Memory B cell (primary cell): ENCODE measurements around the gene TNRC6C.
A peak's percentile ranks its signal among the peaks of the same experiment; 100 is the strongest.
"Not testable (repeated sequence)": the region's sequence is repeated elsewhere in the genome, so short reads cannot be mapped to it uniquely, and the experiment has no call there.

ENCODE experiments used
- ATAC-seq: fragments of 150-1000 bp; cut with Tn5 transposase; 2 replicates; pipeline ENCODE4 v1.10.0; 2021; ENCODE audit warnings: low read depth, mild to moderate bottlenecking, moderate library complexity
- DNase-seq, 2 donors: peaks; one replicate each; pipeline ENCODE4 v3.0.0; 2022; ENCODE audit warnings: low spot score in 2 of 2
- H3K27ac Mint-ChIP-seq: one replicate; pipeline ENCODE4 v1.8.0; 2022; ENCODE audit warnings: mild to moderate bottlenecking, moderate library complexity, mixed read lengths
- H3K27me3 Mint-ChIP-seq: one replicate; pipeline ENCODE4 v1.8.0; 2022; ENCODE audit warnings: mixed read lengths
- H3K36me3 Mint-ChIP-seq: one replicate; pipeline ENCODE4 v1.8.0; 2022; ENCODE audit warnings: mild to moderate bottlenecking, mixed read lengths
- H3K4me1 Mint-ChIP-seq: one replicate; pipeline ENCODE4 v1.8.0; 2022; ENCODE audit warnings: mixed read lengths
- H3K4me3 Mint-ChIP-seq: one replicate; pipeline ENCODE4 v1.8.0; 2022; ENCODE audit warnings: mild to moderate bottlenecking, moderate library complexity, mixed read lengths
- H3K9me3 Mint-ChIP-seq: one replicate; pipeline ENCODE4 v1.8.0; 2022; ENCODE audit warnings: mixed read lengths

TNRC6C gene

DNA sequence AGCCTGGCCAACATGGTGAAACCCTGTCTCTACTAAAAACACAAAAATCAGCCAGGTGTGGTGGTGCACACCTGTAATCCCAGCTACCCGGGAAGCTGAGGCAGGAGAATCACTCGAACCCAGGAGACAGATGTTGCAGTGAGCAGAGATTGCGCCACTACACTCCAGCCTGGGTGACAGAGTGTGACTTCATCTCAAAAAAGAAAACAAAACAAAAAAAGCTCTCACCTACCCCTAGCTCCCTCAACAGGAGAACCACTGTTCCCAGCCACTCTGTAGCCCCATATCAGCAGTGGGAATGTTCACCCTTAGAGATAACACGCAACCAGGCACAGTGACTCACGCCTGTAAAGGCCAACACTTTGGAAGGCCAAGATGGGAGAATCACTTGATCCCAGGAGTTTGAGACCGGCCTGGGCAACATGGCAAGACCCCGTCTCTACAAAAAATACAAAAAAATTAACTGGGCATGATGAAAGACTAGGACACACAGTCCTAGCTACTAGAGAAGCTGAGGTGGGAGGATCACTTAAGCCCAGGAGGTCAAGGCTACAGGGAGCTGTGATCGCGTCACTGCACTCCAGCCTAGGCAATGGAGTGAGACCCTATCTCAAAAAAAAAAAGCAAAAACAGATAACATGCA is 177.5 kb downstream of the TNRC6C start:
- Mint-ChIP-seq H3K9me3 (no peaks in the 10 kb centered on the region), H3K4me1 (peaks cover 60% of the 10 kb centered on the region), H3K36me3 (peaks cover 31% of the 10 kb centered on the region), H3K27me3 (no peaks in the 10 kb centered on the region), H3K4me3 (no peak overlapping the region), H3K27ac (peak overlapping the region; percentile 62)
- ATAC-seq = no peak
- DNase-seq = no peak

DNA sequence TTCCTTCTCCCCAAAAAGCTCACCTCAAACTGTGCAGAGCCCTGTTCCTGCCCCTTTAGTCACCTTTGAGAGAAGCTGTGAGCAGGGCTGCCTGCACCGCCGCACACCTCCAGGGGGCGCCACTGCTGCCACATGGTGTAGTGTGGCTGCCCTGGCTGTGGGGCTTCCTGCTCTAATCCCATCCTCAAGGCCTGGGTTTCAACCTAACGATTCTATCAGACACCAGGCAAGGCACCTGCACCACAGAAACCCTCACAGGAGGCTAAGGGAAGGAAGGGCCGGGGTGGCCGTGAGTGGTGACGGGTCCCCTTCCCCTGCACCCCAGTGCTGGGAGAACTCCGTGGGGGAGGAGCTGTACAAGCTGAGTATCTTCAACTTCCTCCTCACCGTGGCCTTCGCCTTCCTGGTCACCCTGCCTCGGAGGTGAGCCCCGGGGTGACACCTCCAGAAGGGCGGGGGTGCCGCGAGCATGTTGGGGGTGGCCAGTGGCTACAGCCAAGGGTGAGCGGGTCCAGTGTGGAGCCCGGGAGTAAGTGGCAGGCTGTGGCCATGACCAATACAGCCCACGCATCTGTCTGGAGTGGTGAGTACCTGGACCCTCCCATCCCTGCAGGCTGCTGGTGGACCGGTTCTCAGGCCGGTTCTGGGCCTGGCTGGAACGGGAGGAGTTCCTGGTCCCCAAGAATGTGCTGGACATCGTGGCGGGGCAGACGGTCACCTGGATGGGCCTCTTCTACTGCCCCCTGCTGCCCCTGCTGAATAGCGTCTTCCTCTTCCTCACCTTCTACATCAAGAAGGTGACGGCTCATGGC is 179.1 kb downstream of the TNRC6C start:
- Mint-ChIP-seq H3K36me3 (peaks cover 29% of the 10 kb centered on the region), H3K9me3 (no peaks in the 10 kb centered on the region), H3K27me3 (no peaks in the 10 kb centered on the region), H3K4me1 (peaks cover 62% of the 10 kb centered on the region), H3K4me3 (peak overlapping the region; percentile 65), H3K27ac (peak overlapping the region; percentile 88)
- no peak for DNase-seq
- peak; percentile 13 for ATAC-seq

DNA sequence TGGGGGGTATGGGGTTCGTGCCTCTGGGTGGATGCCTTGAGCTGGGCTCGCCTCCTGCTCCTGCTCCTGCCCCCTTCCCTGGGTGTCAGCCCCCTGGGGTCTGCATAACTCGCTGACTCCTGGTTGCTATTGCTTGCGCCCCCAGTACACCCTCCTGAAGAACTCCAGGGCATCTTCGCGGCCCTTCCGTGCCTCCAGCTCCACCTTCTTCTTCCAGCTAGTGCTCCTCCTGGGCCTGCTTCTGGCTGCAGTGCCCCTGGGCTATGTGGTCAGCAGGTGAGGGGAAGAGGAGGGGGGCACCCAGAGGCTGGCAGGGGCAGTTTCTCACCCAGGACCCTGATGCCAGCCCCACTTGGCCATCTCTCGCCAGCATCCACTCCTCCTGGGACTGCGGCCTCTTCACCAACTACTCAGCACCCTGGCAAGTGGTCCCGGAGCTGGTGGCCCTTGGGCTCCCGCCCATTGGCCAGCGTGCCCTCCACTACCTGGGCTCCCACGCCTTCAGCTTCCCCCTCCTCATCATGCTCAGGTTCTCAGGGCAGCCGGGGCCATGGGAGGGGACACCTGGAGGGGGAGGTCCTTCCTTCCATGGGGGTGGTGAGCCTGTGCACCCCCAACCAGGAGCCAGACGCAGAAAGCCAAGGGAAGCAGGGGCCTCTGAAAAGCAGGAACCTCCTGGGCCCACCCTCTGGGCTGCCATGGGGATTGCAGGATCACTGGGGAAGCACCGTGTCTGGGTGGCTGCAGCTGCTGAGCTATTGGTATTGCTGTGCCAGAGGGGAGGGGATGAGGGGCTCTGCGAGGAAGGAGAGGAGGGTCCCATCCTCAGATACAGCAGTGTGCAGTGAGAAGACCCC is 179.9 kb downstream of the TNRC6C start:
- Mint-ChIP-seq H3K4me1 (peaks cover 58% of the 10 kb centered on the region), H3K4me3 (peak overlapping the region; percentile 65), H3K27ac (peak overlapping the region; percentile 88), H3K27me3 (no peaks in the 10 kb centered on the region), H3K9me3 (no peaks in the 10 kb centered on the region), H3K36me3 (peaks cover 27% of the 10 kb centered on the region)
- DNase-seq (no peak), ATAC-seq (no peak)

DNA sequence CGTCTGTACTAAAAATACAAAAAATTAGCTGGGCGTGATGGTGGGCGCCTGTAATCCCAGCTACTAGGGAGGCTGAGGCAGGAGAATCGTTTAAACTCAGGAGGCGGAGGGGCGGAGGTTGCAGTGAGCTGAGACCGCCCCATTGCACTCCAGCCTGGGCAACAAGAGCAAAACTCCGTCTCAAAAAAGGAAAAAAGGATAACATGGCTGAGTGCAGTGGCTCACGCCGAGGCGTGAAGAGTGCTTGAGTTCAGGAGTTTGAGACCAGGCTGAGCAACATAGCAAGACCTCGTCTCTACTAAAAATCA is 181.3 kb downstream of the TNRC6C start:
- H3K36me3 Mint-ChIP-seq = peaks cover 22% of the 10 kb centered on the region

DNA sequence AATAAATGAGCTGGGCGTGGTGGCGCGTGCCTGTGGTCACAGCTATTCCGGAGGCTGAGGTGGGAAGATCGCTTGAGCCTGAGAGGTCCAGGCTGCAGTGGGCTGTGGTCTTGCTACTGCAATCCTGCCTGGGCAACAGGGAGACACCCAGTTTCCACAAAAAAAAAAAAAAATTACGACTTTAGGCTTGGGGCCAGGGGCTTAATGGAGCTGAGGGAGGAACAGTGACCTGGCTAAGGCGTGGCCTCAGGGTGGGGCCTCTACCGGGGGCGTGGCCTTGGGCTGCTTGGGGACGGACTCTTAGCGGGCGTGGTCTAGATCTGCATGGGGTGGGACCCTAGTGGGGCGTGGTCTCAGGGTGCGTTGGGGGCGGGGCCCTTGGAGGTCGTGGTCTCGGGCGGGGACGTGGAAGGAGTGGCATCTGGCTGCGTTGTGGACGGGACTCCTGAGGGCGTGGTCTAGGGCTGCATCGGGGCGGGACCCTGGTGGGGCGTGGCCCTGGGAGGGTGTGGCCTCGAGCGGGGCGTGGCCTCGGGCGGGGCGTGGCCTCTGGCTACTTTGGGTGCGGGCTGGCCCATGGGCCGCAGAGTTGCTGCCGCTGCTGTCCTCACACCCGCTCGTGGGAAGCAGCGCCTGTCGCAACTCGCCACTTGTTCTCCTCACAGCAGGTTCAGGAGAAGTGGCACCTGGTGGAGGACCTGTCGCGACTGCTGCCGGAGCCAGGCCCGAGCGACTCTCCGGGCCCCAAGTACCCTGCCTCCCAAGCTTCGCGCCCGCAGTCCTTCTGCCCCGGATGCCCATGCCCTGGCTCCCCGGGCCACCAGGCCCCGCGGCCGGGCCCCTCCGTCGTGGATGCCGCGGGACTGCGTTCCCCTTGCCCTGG is 181.9 kb downstream of the TNRC6C start:
- ATAC-seq = peak; percentile 85
- no peaks in the 10 kb centered on the region for H3K9me3 Mint-ChIP-seq
- H3K4me1 Mint-ChIP-seq = peaks cover 59% of the 10 kb centered on the region
- peak overlapping the region; percentile 12 for H3K4me3 Mint-ChIP-seq
- DNase-seq = peak; percentile 93 to 96
- H3K36me3 Mint-ChIP-seq = peaks cover 21% of the 10 kb centered on the region
- no peaks in the 10 kb centered on the region for H3K27me3 Mint-ChIP-seq
- peak overlapping the region; percentile 60 for H3K27ac Mint-ChIP-seq

More for the DNA sequence above, 181.3 kb downstream of the TNRC6C start:
- H3K4me3 Mint-ChIP-seq, ATAC-seq, DNase-seq, H3K9me3 Mint-ChIP-seq, H3K27me3 Mint-ChIP-seq: not testable (repeated sequence)
- Mint-ChIP-seq H3K27ac (peak overlapping the region; percentile 60), H3K4me1 (peaks cover 60% of the 10 kb centered on the region)

DNA sequence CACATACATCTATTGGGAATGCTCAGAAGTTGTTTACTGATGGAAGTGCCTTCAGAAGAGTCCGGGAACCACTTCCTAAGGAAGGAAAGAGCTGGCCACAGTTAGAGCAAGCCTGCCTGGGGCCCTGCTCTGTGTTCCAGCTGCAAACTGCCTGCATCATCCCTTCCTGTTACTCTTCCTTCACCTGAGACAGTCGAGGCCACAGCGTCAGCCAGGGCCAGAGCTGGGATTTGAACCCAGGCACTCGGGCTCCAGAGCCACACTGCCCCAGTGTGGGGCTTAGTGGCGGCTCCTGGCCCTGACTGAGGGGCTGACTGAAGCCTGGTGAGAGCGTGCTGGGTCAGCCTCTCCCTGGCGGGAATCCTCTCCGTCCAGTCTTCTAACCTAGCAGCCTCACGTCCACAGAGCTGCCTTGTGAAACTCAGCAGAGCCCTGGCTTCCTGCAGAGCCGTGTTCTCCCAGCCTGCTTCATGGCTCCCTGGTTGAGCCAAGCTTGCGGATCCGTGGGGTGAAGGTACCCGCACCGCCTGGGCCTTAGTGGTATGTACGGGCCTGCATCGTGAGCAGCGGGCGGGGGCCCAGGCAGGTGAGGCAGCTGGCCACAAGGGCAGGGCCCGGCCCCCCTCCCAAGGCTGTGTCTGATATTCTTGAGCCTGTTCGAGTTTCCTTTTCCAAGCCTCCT is 183.1 kb downstream of the TNRC6C start:
- Mint-ChIP-seq H3K9me3 (no peaks in the 10 kb centered on the region), H3K27me3 (no peaks in the 10 kb centered on the region), H3K27ac (peak overlapping the region; percentile 11), H3K4me3 (no peak overlapping the region), H3K4me1 (peaks cover 56% of the 10 kb centered on the region), H3K36me3 (peaks cover 14% of the 10 kb centered on the region)
- DNase-seq (no peak), ATAC-seq (no peak)

DNA sequence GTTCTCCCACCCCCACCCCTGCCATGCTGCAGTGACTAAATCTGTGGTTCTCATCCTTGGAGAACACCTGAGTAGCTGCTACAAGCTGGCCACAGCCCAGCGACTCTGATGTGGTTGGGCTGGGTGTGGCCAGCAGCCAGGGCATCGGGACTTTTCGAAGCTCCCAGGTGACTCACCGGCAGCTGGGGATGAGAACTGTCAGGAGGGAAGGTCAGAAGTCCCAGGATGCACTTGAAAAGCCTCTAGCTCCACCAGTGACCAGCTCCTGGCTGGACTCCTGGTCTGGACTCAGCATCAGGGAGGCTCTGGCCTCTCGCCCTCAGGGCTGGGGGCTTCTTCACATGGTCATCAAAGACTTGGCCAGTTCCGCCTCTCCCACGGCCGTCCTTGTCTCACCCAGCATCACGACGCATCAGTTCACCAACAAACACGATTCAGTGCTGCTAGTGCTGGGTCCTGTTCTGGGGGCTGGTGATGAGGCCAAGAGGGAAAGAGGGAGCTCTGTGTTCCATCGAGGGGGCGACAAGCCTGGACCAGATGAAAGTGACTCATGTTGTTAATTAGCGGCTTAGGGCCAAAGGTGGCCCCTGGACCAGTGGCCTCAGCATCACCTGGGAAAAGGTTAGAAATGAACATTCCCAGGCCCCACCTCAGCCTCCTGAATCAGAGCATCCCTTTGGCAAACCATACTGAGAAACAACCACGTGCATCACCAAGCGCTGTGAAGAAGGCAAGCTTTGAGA is 183.8 kb downstream of the TNRC6C start:
- Mint-ChIP-seq H3K4me1 (peaks cover 59% of the 10 kb centered on the region), H3K27me3 (no peaks in the 10 kb centered on the region), H3K27ac (no peak overlapping the region), H3K9me3 (no peaks in the 10 kb centered on the region), H3K4me3 (no peak overlapping the region), H3K36me3 (peaks cover 13% of the 10 kb centered on the region)
- ATAC-seq = no peak
- no peak for DNase-seq

DNA sequence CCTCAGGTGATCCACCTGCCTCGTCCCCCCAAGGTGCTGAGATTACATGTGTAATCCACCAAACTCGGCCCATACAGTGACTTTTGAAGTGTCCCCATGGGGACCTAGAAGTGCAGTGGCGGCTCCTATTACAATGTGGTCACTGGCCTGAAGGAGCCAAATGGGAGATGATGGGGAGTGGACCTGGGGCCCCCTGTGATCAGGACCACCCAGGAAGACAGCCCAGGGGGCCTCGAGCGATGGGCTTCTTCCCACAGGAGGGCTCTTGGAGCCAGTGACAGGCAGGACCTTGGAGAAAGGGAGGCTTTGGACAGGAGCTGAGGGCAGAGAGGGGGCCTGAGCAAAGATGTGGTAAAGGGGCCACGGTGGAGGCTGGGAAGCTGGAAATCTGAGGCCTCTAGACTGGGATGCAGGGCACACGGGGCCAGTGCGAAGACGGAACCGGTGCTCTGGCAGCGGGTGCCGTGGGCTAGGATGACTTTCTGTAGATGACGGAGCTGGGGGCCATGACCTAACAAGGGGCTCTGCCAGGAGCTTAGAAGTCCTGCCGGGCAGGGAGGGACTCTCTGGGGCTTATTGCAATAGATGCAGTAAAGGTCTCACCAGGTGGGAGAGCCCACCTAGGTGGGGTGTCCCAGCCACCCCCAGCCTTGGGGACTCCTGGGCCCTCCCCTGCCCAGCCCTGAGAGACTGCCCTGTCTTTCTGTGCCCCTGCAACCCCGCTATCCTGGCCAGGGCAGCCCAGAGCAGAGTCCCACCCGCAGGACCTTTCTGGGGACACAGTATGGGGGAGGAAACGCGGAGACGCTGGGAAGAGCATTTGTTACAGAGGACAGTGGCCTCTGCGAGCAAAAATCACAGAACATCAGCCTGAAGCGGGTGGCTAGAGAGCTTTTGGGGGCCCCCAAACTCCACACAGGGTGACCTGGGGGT is 185.0 kb downstream of the TNRC6C start:
- H3K4me3 Mint-ChIP-seq = no peak overlapping the region
- H3K27ac Mint-ChIP-seq = peak overlapping the region; percentile 86

DNA sequence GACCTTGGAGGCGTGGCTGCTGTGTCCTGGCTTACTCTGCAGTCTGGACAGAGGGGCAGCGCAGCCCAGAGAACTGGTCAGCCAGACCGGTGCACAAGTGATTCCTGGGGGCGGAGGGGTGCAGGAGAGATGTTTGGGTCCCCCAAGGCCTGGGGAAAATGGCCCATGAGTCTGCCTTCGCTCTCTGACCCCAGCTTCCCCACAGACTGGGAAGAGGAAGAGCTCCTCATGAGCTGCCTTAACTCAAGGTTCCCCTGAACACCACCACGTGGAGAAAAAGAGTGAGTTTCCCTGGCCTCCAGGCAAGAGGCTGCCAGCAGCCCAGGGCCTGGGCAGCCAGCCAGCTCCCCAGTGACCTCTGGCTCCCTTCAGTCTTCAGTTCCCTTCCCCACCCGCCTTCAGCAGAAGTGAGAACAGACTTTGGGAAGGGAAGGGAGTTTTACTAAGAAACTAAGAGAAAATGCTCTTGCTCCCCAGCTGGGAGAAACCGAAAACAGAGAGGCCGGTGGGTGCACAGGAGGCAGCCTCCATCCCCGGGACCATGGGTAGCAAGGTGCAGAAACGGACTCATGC is 185.7 kb downstream of the TNRC6C start:
- Mint-ChIP-seq H3K36me3 (peaks cover 6% of the 10 kb centered on the region), H3K9me3 (no peaks in the 10 kb centered on the region), H3K27me3 (no peaks in the 10 kb centered on the region), H3K4me3 (no peak overlapping the region), H3K4me1 (peaks cover 54% of the 10 kb centered on the region), H3K27ac (peak overlapping the region; percentile 86)
- ATAC-seq = no peak
- no peak for DNase-seq

More for the DNA sequence above, 185.0 kb downstream of the TNRC6C start:
- peaks cover 10% of the 10 kb centered on the region for H3K36me3 Mint-ChIP-seq
- H3K27me3 Mint-ChIP-seq = no peaks in the 10 kb centered on the region
- DNase-seq (no peak), ATAC-seq (no peak)
- H3K9me3 Mint-ChIP-seq = no peaks in the 10 kb centered on the region
- H3K4me1 Mint-ChIP-seq = peaks cover 57% of the 10 kb centered on the region

DNA sequence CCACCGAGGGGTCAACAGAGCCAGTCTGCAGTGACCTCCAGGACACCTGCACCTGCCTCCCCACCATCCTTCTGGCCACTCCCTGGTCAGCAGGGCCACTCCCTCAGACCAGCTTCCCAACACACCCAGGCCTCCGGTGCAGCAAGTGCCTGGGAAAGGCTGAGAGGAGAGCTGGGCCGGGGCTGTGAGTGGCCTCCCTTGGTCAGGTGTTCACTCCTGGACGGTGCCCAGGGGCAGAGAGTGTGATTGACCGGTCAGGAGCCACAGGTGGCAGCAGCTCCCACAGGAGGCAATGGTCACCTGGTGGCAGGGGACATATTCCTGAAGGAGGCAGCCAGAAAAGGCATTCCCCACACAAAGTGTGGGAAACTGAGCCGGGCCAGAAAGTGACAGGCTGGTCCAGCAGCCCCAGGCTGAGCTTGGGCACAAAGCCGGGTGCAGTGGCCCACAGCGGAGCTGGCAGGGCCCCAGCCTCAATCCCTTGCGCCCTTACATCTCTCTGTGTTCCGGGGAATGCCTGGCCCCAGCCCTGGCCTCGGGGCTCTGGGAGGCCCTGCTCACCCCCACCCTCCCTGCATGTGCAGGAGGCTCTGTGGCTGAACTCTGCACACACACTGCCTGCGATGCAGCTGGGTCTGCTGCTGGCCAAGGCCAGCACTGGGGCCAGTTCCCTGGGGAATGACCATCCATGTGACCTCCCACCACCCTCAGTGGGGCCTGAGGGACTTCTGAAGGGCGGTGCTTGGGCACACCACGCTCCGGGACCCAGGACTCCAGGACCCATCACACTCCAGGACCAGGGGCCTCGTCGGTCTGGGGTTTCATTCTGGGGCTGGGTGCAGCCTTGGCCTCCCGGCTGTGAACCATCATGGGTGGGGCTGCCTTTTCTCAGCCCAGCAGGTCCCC is 186.5 kb downstream of the TNRC6C start:
- Mint-ChIP-seq H3K36me3 (peaks cover 6% of the 10 kb centered on the region), H3K4me3 (no peak overlapping the region), H3K4me1 (peaks cover 50% of the 10 kb centered on the region), H3K9me3 (no peaks in the 10 kb centered on the region), H3K27ac (peak overlapping the region; percentile 86), H3K27me3 (no peaks in the 10 kb centered on the region)
- ATAC-seq (no peak), DNase-seq (no peak)

DNA sequence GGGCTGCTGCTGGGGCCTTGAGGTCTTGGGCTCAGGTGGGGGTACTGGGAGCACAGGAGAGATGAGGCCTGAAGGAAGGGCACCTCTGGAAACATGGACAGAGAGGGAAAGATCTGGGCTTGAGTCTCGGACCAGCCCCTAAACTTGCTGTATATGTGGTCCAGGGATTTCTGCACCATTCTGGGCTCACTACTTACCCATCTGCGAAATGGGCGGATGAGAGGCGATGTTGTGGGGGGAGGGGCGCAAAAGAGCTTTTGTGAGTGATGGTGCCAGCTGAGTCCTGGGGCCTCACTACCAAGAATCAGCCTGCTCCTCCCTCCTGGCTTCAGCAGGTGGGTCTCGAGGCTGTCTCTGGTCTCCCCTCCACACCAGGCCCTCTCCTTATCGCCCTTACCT is 188.0 kb downstream of the TNRC6C start:
- ATAC-seq (no peak), DNase-seq (no peak)
- peaks cover 4% of the 10 kb centered on the region for H3K9me3 Mint-ChIP-seq
- peaks cover under 1% of the 10 kb centered on the region for H3K36me3 Mint-ChIP-seq
- peak overlapping the region; percentile 21 for H3K4me3 Mint-ChIP-seq
- H3K27ac Mint-ChIP-seq = peak overlapping the region; percentile 99
- H3K27me3 Mint-ChIP-seq = no peaks in the 10 kb centered on the region
- H3K4me1 Mint-ChIP-seq = peaks cover 47% of the 10 kb centered on the region
